Naive B cell (primary cell): ENCODE data around the gene ERICH6B. TPM values are rescaled to one million over a fixed set of nuclear protein-coding genes. Genes with fewer than 3 reads are reported as not detected.
"Not testable (repeated sequence)": the region's sequence is repeated elsewhere in the genome, so short reads cannot be mapped to it uniquely, and the experiment has no call there.

ENCODE experiments used
- ATAC-seq, 2 donors: fragments of 150-1000 bp; cut with Tn5 transposase; 2 replicates each; pipeline ENCODE4 v1.10.0; 2021; ENCODE audit warnings: low read depth in 2 of 2, mild to moderate bottlenecking in 2 of 2, moderate library complexity in 2 of 2
- DNase-seq: peaks from one replicate; pipeline ENCODE4 v3.0.0; 2022
- H3K27ac Mint-ChIP-seq, 6 donors: one replicate each; pipeline ENCODE4 v1.8.0; 2020 to 2022; ENCODE audit warnings: mild to moderate bottlenecking in 6 of 6, mixed read lengths in 6 of 6, moderate library complexity in 5 of 6, inconsistent platforms in 2 of 6
- H3K27me3 Mint-ChIP-seq, 3 donors: one replicate each; pipeline ENCODE4 v1.8.0; 2021 to 2022; ENCODE audit warnings: mixed read lengths in 3 of 3, mild to moderate bottlenecking in 1 of 3
- H3K36me3 Mint-ChIP-seq, 2 donors: one replicate each; pipeline ENCODE4 v1.8.0; 2020 to 2022; ENCODE audit warnings: mixed read lengths in 2 of 2, inconsistent platforms in 1 of 2, mild to moderate bottlenecking in 1 of 2
- H3K4me1 Mint-ChIP-seq, 3 donors: one replicate each; pipeline ENCODE4 v1.8.0; 2020 to 2022; ENCODE audit warnings: mixed read lengths in 3 of 3, inconsistent platforms in 1 of 3, mild to moderate bottlenecking in 1 of 3, moderate library complexity in 1 of 3
- H3K4me3 Mint-ChIP-seq, 8 donors: one replicate each; pipeline ENCODE4 v1.8.0; 2020 to 2022; ENCODE audit warnings: mild to moderate bottlenecking in 8 of 8, mixed read lengths in 8 of 8, moderate library complexity in 8 of 8, inconsistent platforms in 2 of 8
- H3K9me3 Mint-ChIP-seq, 7 donors: one replicate each; pipeline ENCODE4 v1.8.0; 2020 to 2022; ENCODE audit warnings: mixed read lengths in 7 of 7, mild to moderate bottlenecking in 5 of 7, inconsistent platforms in 2 of 7, moderate library complexity in 1 of 7
- polyA plus RNA-seq, 6 donors: library from polyadenylated mRNA; unstranded; fragments of 300-500 nt; fragmentation: Illumina TruSeq; gene quantifications; one replicate each; pipeline ENCODE4 v1.2.3, GENCODE V29; 2021; ENCODE audit warnings: low read depth in 6 of 6

The ERICH6B gene
- polyA plus RNA-seq = not detected

DNA sequence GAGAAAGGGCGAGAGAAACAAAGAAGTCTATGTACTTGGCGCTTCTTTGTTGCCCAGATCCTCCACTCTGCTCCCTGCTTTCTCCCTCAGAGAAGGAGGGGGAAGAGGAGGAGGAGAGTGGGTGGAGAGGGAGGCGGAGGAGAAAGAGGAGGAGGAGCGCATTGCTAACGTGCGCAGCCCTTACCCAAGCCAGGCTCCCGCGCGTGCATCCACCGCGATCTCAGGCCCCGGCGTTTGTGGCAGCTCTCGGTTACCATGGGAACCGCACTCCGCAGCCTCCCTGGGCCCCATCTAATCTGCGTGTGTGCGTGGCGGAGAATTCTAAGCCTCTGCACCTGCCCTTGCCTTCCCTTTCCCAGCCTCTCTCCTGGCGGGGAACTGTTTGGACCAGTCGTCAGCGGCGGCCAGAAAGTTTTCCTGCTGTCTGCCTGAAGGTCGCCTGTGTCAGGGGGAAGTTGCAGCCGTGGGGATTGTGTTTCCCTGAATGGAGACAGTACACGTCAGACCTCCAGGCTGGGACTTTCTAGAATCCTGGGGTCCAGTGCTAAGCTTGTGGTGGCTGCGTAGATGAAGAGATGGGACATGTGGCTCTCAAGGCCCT lies at the start of gene ERICH6B:
TSS of gene ERICH6B (minus strand) at position 239 of the 601 bp plus-strand sequence. CDS start 18,734 bp downstream, outside the sequence.
- DNase-seq = no peak
- H3K4me1 Mint-ChIP-seq = peaks cover 0 to 6% (median 3%) of the 10 kb centered on the region in 3 donors
- H3K4me3 Mint-ChIP-seq = peak within 1 kb of the TSS in 2 of 8 donors; percentile 9 to 36
- no peaks in the 10 kb centered on the region for H3K36me3 Mint-ChIP-seq
- peaks cover 55 to 82% (median 70%) of the 10 kb centered on the region in 3 donors for H3K27me3 Mint-ChIP-seq
- peaks cover 0 to 25% (median 3%) of the 10 kb centered on the region in 7 donors for H3K9me3 Mint-ChIP-seq
- ATAC-seq = no peak
- H3K27ac Mint-ChIP-seq = no peak within 1 kb of the TSS

DNA sequence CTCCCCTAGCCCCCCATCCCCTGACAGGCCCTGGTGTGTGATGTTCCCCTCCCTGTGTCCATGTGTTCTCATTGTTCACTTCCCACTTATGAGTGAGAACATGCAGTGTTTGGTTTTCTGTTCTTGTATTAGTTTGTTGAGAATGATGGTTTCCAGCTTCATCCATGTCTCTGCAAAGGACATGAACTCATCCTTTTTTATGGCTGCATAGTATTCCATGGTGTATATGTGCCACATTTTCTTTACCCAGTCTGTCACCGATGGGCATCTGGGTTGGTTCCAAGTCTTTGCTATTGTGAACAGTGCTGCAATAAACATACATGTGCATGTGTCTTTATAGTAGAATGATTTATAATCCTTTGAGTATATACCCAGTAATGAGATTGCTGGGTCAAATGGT lies 47.4 kb upstream of the ERICH6B start:
- ATAC-seq, H3K36me3 Mint-ChIP-seq, H3K4me1 Mint-ChIP-seq, DNase-seq, H3K4me3 Mint-ChIP-seq, H3K27me3 Mint-ChIP-seq: not testable (repeated sequence)
- H3K27ac Mint-ChIP-seq = peak overlapping the region in 1 of 6 donors; percentile 92
- peaks cover 0 to 13% (median 5%) of the 10 kb centered on the region in 7 donors for H3K9me3 Mint-ChIP-seq

DNA sequence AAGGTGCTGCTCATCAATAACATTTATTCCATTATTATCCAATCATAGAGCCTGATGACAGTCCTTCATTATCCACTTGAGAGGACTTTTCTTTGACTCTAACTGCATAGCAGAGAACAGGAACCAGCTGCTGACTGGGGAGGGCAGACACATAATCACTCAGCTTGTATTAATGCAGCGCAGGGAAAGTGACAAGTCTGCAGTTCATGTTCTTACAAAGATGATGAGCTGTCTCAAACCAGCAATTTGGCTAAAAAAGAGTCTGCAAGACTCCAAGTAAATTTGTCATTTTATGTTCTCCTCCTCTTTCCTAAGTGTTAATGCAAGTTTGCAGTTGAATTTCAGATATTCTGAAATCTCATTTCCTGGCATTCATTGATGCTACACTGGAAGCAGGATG lies 46.6 kb upstream of the ERICH6B start:
- no peak for DNase-seq
- H3K36me3 Mint-ChIP-seq = no peaks in the 10 kb centered on the region
- no peaks in the 10 kb centered on the region for H3K4me1 Mint-ChIP-seq
- H3K27ac Mint-ChIP-seq = no peak overlapping the region
- peaks cover 0 to 13% (median 5%) of the 10 kb centered on the region in 7 donors for H3K9me3 Mint-ChIP-seq
- no peaks in the 10 kb centered on the region for H3K27me3 Mint-ChIP-seq
- ATAC-seq = no peak
- H3K4me3 Mint-ChIP-seq = no peak overlapping the region

DNA sequence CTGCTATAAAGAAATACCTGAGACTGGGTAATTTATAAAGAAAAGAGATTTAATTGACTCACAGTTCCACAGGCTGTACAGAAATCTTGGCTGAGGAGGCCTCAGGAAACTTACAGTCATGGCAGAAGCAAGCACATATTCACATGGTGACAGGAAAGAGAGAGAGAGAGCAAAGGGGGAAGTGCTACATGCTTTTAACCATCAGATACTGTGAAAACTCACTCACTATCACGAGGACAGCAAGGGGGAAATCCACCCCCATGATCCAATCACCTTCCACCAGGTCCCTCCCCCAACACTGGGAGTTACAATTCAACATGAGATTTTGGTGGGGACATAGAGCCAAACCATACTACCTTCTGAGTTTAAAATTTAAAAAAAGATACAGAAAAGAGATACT lies 44.9 kb upstream of the ERICH6B start:
- not testable (repeated sequence) for H3K4me3 Mint-ChIP-seq, DNase-seq, ATAC-seq, H3K4me1 Mint-ChIP-seq, H3K27ac Mint-ChIP-seq, H3K36me3 Mint-ChIP-seq, H3K27me3 Mint-ChIP-seq
- H3K9me3 Mint-ChIP-seq = peaks cover 0 to 17% (median 4%) of the 10 kb centered on the region in 7 donors

DNA sequence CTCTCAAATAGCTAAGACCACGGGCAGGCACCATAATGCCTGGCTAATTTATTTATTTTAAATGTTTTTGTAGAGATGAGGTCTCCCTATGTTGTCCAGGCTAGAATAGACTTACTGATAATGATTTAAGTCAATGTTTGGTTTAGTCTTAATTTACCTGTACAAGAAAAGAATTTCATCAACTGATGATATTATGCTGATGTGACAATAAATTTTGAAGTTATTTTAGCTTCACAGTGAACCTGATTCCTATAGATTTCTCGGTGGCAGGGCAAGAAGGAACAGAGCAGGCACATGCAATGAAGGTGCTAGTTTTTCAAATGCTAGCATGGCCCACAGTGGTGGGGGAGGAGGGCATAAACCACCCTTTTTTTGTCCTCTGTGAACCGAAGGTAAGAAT lies 44.0 kb upstream of the ERICH6B start:
- no peak overlapping the region for H3K27ac Mint-ChIP-seq
- H3K36me3 Mint-ChIP-seq = no peaks in the 10 kb centered on the region
- ATAC-seq (no peak), DNase-seq (no peak)
- H3K9me3 Mint-ChIP-seq = peaks cover 0 to 17% (median 4%) of the 10 kb centered on the region in 7 donors
- no peaks in the 10 kb centered on the region for H3K4me1 Mint-ChIP-seq
- H3K27me3 Mint-ChIP-seq = no peaks in the 10 kb centered on the region
- no peak overlapping the region for H3K4me3 Mint-ChIP-seq

DNA sequence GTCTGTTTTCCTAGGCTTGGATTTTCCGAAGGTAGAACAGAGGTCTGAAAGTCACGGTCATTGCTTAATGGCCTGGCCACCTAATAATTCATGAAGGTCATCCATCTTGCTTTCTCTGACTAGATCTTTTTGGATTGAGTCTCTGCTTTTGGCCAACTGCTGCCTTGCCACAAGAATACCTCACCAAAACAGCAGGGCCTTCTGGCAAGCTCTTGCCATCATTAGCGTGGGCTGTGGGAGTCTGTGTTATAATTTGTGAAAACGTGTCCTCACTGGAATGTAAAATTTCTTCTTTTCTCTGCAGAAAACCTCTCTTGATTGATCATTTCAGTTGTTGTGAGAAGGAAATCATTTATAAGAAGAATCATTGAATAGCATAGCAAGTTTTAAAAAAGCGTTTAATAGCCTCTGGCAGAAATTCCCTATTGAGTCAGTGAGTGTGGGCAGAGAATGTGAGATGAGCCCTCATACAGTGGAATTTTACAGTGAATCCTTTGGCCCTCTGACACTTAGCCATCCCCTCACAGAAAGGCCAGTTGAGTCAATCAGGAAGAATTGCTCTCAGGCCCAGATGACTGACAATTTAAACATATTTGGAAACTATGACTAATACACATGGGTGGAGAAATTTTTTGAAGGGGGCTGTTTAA lies 43.2 kb upstream of the ERICH6B start:
- Mint-ChIP-seq H3K4me1 (no peaks in the 10 kb centered on the region), H3K36me3 (no peaks in the 10 kb centered on the region), H3K4me3 (no peak overlapping the region), H3K27me3 (no peaks in the 10 kb centered on the region), H3K27ac (no peak overlapping the region), H3K9me3 (peaks cover 0 to 17% (median 4%) of the 10 kb centered on the region in 7 donors)
- ATAC-seq (no peak), DNase-seq (no peak)

DNA sequence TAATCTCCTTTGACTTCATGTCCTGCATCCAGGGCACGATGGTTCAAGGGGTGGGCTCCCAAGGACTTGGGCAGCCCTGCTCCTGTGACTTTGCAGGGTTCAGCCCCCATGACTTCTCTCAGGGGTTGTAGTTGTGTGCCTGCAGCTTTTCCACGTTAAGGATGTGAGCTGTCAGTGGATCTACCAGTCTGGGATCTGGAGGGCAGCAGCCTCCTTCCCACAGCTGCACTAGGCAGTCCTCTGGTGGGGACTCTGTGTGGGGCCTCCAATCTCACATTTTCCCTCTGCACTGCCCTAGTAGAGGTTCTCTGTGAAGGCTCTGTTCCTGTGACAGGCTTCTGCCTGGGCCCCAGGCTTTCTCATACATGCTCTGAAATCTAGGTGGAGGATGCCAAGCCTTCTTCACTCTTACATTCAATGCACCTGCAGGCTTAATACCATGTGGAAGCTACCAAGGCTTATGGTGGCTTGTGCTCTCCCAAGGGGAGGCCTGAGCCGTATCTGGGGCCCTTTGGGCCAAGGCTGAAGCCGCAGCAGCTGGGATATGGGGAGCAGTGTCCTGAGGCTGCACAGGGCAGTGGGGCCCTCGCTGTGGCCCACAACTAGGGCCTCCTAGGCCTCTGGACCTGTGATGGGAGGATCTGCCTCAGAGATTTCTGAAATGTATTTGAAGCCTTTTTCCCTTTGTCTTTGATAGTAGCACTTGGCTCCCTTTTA lies 39.3 kb upstream of the ERICH6B start:
- H3K9me3 Mint-ChIP-seq = peaks cover 0 to 7% (median 4%) of the 10 kb centered on the region in 7 donors
- no peak overlapping the region for H3K4me3 Mint-ChIP-seq
- ATAC-seq = no peak
- peaks cover 0 to 10% (median 0%) of the 10 kb centered on the region in 3 donors for H3K27me3 Mint-ChIP-seq
- no peak overlapping the region for H3K27ac Mint-ChIP-seq
- no peaks in the 10 kb centered on the region for H3K4me1 Mint-ChIP-seq
- no peak for DNase-seq
- no peaks in the 10 kb centered on the region for H3K36me3 Mint-ChIP-seq

DNA sequence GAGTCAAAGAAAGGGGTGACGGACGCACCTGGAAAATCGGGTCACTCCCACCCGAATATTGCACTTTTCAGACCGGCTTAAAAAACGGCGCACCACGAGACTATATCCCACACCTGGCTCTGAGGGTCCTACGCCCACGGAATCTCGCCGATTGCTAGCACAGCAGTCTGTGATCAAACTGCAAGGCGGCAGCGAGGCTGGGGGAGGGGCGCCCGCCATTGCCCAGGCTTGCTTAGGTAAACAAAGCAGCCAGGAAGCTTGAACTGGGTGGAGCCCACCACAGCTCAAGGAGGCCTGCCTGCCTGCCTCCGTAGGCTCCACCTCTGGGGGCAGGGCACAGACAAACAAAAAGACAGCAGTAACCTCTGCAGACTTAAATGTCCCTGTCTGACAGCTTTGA lies 29.7 kb upstream of the ERICH6B start:
- ATAC-seq, H3K27ac Mint-ChIP-seq, DNase-seq, H3K27me3 Mint-ChIP-seq, H3K4me1 Mint-ChIP-seq: not testable (repeated sequence)
- peaks cover 5 to 41% (median 14%) of the 10 kb centered on the region in 7 donors for H3K9me3 Mint-ChIP-seq
- peaks cover 4 to 14% of the 10 kb centered on the region in 2 donors for H3K36me3 Mint-ChIP-seq
- peak overlapping the region in 1 of 8 donors; percentile 66 for H3K4me3 Mint-ChIP-seq

DNA sequence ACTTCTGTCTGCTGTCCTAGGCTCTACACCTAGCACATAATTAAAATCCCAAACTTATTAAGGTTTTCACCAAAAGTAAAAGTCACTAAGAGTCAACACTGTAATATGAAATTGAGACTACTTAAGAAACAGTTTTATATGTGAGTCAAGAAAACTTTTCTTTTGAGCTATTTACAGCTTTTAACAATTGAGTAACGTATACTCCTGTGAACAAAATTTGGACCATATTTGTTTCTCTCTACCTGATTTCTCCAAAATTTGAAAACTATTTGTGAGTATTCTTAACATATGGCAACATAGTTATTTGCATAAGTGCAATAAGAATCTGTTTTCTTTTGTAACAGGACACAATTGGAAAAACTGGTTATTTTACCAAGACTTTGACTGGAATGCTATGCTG lies 26.6 kb upstream of the ERICH6B start:
- Mint-ChIP-seq H3K36me3 (peaks cover 4 to 14% of the 10 kb centered on the region in 2 donors), H3K27me3 (peaks cover 11 to 29% (median 18%) of the 10 kb centered on the region in 3 donors), H3K9me3 (peaks cover 5 to 48% (median 18%) of the 10 kb centered on the region in 7 donors)
- DNase-seq, H3K4me3 Mint-ChIP-seq, ATAC-seq, H3K4me1 Mint-ChIP-seq, H3K27ac Mint-ChIP-seq: not testable (repeated sequence)

DNA sequence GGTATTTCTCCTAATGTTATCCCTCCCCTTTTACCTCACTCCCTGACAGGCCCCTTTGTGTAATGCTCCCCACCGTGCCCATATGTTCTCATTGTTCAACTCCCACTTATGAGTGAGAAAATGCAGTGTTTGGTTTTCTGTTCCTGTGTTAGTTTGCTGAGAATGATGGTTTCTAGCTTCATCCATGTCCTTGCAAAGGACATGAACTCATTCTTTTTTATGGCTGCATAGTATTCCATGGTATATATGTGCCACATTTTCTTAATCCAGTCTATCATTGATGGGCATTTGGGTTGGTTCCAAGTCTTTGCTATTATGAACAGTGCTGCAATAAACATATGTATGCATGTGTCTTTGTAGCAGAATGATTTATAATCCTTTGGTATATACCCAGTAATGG lies 19.8 kb upstream of the ERICH6B start:
- peaks cover 23 to 45% (median 37%) of the 10 kb centered on the region in 3 donors for H3K27me3 Mint-ChIP-seq
- ATAC-seq, H3K36me3 Mint-ChIP-seq, DNase-seq, H3K4me1 Mint-ChIP-seq, H3K27ac Mint-ChIP-seq, H3K4me3 Mint-ChIP-seq: not testable (repeated sequence)
- peaks cover 0 to 17% (median 2%) of the 10 kb centered on the region in 7 donors for H3K9me3 Mint-ChIP-seq

DNA sequence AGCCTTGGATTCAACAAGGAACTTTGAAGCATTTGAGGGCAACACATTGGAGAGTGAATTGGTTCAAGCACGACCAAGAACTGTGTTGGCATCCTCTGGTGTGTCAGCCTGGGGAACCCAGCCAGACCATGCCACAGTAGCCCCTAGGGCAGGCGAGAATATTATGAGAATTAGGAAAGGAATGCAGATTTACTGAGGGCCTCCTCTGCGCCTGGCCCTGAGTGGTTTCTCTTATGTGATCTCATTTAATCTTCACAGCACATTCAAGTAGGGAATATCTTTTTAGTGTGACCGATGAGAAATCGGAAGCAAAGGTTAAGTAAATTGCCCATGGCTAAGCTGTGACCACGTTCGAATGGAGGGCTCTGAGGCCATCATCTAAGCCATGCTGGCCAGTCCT lies 15.3 kb upstream of the ERICH6B start:
- peaks cover 20 to 33% (median 27%) of the 10 kb centered on the region in 3 donors for H3K27me3 Mint-ChIP-seq
- peaks cover 0 to 7% (median 0%) of the 10 kb centered on the region in 7 donors for H3K9me3 Mint-ChIP-seq
- no peak for DNase-seq
- ATAC-seq = no peak
- no peak overlapping the region for H3K4me3 Mint-ChIP-seq
- H3K27ac Mint-ChIP-seq = no peak overlapping the region
- H3K36me3 Mint-ChIP-seq = no peaks in the 10 kb centered on the region
- no peaks in the 10 kb centered on the region for H3K4me1 Mint-ChIP-seq

DNA sequence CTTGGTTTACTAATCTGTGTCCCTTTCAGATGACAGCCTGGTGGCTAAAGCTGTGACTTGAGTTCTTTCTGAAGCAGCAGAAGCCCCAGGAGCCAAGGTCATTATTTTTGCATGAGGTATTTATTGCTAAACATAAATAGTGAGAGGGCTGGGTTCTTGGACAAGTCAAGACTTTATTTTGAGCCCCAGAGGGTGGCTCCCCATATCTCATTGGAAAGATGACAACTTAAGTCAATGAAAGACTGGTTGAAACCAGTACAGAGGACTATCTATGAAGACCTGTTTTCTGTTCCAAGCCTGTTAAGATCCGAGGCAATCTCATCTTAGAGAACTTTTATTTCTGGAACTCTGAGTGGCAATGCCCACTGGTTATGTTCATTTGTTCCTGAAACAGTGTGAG lies 14.4 kb upstream of the ERICH6B start:
- Mint-ChIP-seq H3K4me3 (no peak overlapping the region), H3K27ac (no peak overlapping the region), H3K9me3 (peaks cover 0 to 4% (median 0%) of the 10 kb centered on the region in 7 donors), H3K36me3 (no peaks in the 10 kb centered on the region), H3K4me1 (no peaks in the 10 kb centered on the region), H3K27me3 (peaks cover 26 to 41% (median 32%) of the 10 kb centered on the region in 3 donors)
- ATAC-seq (no peak), DNase-seq (no peak)

DNA sequence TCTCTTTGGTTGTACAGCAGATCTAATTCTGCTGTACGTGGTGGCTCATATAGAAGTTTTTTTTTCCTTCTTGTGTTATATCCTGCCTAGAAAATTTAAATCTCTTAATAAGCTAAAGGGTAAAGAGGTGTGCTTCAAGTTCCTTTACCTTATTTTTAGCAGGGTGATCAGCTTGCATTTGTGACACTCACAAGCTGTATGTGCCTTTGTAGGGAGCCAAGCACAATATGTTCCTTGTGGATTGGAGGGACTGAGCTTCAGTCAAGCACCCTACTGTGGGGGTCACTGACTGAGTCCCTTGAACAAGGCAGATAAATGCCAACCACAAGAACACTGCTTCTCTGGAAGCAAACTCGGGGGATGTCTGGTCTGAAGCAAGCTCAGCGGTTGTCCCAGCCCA lies 12.6 kb upstream of the ERICH6B start:
- DNase-seq (no peak), ATAC-seq (no peak)
- no peaks in the 10 kb centered on the region for H3K9me3 Mint-ChIP-seq
- H3K36me3 Mint-ChIP-seq = no peaks in the 10 kb centered on the region
- no peak overlapping the region for H3K27ac Mint-ChIP-seq
- H3K4me3 Mint-ChIP-seq = no peak overlapping the region
- peaks cover 29 to 47% (median 36%) of the 10 kb centered on the region in 3 donors for H3K27me3 Mint-ChIP-seq
- no peaks in the 10 kb centered on the region for H3K4me1 Mint-ChIP-seq
